GM12878 (cell line): ENCODE results near the gene ITIH5.
"Not testable (repeated sequence)": the region's sequence is repeated elsewhere in the genome, so short reads cannot be mapped to it uniquely, and the experiment has no call there.

ENCODE experiments used
- REST ChIP-seq: IDR thresholded peaks from 2 replicates; pipeline ENCODE4 v1.6.1; 2012; ENCODE audit warnings: mild to moderate bottlenecking, low read depth, low read length
- SMARCA5 ChIP-seq: fragments of 450-650 bp; IDR thresholded peaks from 2 replicates; pipeline ENCODE4 v1.6.1; 2017; ENCODE audit warnings: mild to moderate bottlenecking
- SP1 ChIP-seq: IDR thresholded peaks from one replicate; pipeline ENCODE4 v1.6.1; 2011; ENCODE audit warnings: low read depth, low read length
- TCF3 ChIP-seq: IDR thresholded peaks from 2 replicates; pipeline ENCODE4 v1.6.1; 2012; ENCODE audit warnings: low read depth, mild to moderate bottlenecking, low read length, borderline replicate concordance; ENCODE audit not compliant: insufficient read depth
- ZNF217 ChIP-seq: fragments of 450-650 bp; IDR thresholded peaks from 2 replicates; pipeline ENCODE4 v1.6.1; 2017; ENCODE audit warnings: antibody characterized with exemption, mild to moderate bottlenecking
- TF ChIP-seq, protein P1 (sequence below): IDR thresholded peaks from 2 replicates; pipeline ENCODE4 v1.6.1; 2011; ENCODE audit warnings: low read depth, mild to moderate bottlenecking, low read length, moderate library complexity, borderline replicate concordance; ENCODE audit errors: extremely low read depth
- TF ChIP-seq, protein P2 (sequence below): IDR thresholded peaks from 2 replicates; pipeline ENCODE4 v1.6.1; 2012; ENCODE audit warnings: low read depth, low read length, improper control_type of control experiment

- TF ChIP-seq TCF3, REST, SMARCA5, SP1: not testable (repeated sequence)
- TF ChIP-seq, protein P1, sequence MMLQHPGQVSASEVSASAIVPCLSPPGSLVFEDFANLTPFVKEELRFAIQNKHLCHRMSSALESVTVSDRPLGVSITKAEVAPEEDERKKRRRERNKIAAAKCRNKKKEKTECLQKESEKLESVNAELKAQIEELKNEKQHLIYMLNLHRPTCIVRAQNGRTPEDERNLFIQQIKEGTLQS = not testable (repeated sequence)
- TF ChIP-seq, protein P2, sequence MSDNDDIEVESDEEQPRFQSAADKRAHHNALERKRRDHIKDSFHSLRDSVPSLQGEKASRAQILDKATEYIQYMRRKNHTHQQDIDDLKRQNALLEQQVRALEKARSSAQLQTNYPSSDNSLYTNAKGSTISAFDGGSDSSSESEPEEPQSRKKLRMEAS = not testable (repeated sequence)
- TF ChIP-seq ZNF217 = peak; percentile 49; the same call in 1 of the 2 replicates
These were observed 24.3 kb upstream of the ITIH5 start for GRCh38 chr10:7690885-7691597.
